Muscle of arm (tissue), 12 donors: ENCODE measurements around the gene XIRP2. TPM values are rescaled to one million over a fixed set of nuclear protein-coding genes. Genes with fewer than 3 reads are reported as not detected.
"Not testable (repeated sequence)": the region's sequence is repeated elsewhere in the genome, so short reads cannot be mapped to it uniquely, and the experiment has no call there.

Experiments
- DNase-seq: peaks from one replicate; pipeline ENCODE4 v3.0.0-alpha.2; 2013
- polyA plus RNA-seq, 12 donors: library from polyadenylated mRNA; unstranded; fragments of 120-200 nt; gene quantifications; one replicate each; pipeline ENCODE4 v1.2.1, GENCODE V29; 2013; ENCODE audit not compliant: insufficient read length in 12 of 12

XIRP2 gene
- polyA plus RNA-seq, 12 donors = 51.4 to 230 (median 153) TPM

DNA sequence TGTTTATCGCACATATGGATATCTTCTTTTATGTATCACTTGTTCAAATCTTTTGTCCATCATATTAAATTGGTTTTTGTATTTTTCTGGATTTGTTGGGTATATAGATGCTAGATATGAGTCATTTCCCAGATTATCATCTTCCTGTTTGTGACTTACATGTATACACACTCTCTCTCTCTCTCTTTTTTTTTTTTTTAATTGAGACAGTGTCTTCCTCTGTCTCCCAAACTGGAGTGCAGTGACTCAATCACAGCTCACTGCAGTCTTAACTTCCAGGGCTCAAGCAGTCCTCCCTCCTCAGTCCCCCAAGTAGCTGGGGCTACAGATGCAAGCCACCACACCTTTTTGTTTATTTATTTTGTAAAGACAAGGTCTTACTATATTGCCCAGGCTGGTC lies 43.8 kb downstream of the XIRP2 start:
- DNase-seq = no peak

DNA sequence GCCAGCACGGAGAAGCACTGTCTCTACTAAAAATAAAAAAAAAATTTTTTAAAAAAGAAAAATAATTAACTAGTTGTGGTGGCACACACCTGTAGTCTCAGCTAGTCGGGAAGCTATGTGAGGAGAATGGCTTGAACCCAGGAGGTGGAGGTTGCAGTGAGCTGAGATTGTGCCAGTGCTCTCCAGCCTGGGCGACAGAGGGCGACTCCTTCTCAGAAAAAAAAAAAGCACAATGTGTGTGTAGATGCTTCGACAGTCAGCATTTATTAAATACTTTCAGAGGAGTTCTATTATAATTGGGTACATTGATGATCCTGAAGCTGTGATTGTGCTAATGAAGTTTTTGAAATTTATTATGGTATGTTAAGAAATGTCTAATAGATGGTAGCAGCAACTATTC lies 46.5 kb downstream of the XIRP2 start:
- DNase-seq = no peak

DNA sequence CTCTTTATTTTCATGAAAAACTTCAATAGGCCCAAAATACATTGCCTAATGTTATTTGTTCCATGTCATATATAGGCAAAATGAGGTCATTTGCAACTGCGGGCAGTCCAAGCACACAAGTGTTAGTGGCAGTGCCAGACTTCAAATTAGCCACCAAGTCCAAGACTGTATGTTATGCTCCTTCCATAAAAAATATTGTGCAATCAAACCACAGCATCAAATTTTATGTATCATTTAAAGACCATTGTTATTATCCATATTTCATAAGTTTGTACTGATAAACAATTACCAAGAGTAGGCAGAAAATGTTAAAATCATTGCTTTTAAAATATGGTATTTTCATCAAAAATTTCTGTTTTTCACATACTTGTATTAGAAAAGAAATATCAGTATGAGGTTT lies 54.1 kb downstream of the XIRP2 start:
- DNase-seq = no peak

DNA sequence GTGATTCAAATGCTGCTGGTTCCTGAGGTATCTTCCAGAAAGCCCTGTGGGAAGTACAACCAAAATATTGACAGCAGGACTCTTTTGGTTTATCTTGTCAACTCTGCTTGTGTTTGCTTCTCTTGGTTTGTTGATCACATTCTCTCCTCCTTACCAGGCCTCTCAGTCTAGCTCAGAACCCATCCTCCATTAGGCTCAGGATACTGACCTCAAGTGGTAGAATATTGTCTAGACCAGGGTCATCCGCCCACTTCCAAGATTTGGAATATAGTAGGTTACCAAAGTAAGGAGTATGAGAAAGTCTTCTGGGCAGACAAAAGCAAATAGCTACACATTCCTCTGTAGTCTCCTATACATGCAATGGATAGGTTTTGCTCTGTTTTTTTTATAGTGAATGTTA lies 56.6 kb downstream of the XIRP2 start:
- DNase-seq = no peak

DNA sequence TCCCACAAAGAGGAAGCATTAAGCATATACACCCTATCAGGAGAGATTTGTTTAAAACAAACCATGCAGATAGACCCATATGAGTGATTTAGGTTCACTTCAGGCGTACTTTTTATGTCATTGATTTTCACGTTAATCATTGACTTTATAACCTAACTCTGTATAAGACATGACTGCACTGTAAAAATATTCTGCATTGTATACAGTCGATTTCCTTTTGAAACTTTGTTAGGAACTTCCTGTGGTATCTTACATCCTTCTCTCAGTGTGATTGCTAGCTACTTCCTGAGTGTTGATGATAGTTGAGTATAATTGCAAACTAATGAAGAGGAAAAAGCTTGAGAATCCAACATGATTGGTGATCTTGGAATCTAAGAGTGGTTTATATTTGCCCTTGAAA lies 69.4 kb downstream of the XIRP2 start:
- no peak for DNase-seq

DNA sequence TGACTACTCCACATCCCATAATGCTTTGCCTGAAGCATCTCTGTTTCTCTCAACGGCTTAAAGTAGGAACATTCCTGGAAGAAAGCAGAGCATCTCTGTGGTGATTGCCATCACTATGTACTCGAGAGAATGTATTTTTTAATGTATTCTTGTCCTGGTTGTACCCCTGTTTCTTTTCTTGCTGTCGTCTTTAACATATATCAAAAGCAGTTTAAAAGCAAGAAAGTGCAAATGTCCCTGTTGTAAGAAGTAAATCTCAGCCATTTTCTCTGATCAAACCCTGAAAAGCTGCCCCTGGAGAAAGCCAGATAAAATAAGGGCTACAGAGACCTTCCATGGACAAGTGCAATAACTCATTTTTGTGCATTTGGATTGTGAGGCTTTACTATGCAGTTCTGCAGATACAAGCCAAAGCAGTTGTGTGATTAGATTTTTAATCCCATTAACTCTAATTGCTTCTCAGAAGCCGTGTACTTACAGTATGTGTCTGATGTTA lies 70.8 kb downstream of the XIRP2 start:
- no peak for DNase-seq

DNA sequence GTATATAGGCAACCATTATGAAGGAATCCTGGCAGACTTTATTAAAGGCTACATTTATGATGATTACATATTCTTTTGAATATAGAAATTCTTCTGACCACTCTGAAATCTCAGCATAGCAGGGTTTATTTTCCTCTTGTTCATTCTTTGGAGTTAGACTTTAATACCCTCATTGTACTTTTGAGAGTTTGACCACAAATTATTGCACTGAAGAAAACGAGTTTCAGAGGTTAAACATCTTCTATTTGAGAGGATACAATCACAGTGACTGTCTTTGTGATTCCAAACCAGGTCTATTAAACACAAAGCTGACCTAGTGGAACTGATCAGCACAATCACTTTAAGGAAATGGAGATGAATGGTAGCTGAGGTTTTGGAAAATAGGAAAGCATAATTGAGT lies 71.3 kb downstream of the XIRP2 start:
- no peak for DNase-seq

DNA sequence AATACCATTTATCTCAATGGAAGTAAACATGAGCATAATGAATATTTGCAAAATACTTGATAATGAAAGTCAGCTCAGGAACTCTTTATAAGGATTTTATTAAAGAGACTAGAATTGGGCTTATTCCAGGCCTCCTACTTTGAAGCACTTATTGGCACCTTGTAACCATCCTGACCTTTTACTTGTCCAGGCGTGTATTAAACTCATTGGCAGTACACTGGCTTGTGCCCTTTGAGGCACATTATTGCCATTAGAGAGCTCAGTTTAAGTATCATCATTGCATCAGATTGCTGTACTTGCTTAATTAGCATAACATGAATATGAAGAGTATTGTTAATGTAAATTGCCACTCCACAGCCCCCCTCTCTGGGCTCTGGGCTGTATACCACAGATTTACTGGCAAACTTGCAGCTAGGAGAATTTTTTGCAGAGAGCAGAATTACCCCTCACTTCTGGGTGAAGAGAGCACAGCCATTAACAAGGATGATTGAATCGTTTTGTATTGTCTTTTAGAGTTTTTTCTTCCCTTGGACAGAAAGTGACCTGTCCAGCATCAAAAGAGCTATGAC lies 72.5 kb downstream of the XIRP2 start:
- DNase-seq = no peak

DNA sequence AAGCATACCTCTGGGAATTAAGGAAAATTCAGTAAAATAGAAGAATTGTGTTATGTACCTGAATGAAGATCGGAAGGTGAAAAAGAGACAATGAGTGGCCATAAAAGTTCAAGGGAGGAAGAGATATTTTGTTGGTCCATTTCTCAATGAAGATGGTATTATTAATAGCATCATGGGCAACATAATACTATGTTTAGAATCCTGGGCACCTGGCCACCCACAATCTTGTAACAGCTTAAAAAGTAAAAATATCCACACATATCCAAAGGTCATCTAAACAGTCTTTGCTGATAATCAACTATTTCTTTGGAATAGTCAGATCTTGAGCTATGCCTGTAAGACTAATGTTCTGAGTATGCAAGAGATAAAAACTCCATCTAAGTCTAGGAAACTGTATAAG lies 73.7 kb downstream of the XIRP2 start:
- no peak for DNase-seq

DNA sequence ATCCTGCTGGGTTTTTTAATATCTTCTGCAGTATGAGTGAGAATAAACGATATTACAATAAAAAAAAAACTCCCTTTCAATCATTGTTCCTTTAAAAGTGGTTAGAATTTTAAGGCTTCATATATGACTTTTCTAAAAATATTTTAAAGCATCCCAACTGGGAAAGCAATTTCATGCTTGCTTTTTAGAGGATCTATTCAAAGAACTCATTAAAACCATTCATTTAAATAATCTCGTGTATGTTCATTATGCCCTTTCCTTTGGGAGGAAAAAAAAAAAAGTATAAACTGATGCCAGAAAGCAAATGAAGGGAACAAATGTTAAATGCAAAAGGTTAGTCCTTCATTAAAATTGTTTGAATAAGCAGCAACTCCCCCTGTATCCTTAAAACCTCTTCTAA lies 81.2 kb downstream of the XIRP2 start:
- no peak for DNase-seq

DNA sequence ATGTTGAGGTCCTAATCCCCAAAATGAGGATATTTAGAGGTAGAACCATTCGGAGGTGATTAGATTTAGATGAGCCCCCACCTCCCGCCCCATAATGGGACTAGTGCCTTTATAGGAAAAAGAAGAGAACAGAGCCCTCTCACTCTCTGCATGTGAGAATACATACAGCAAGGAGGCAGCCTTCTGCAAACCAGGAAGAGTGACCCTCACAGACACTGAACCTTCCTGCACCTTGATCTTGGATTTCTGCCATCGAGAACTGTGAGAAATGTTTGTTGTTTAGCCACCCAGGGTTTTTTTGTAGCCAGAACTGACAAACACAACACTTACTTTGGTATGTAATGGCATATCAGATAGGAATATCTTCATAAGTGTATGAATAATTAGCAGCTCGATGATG lies 83.7 kb downstream of the XIRP2 start:
- DNase-seq = no peak

DNA sequence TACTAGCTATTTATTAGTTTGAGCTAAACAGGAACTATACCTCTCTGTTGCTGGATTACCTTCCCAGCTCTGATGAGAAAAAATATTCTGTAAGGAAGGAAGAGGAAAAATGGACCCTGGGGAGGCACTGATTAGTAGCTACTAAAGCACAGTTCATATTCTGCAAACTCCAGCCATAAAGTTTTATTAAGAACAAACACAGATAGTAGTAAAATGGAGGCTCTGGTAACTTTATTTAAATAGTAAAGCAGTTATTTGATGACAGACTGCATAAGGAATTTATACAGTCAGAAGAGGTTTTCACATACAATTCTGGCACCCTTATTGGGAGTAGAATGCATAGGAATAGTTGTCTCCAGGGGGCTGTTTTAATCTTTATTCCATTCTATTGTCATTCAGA lies 84.1 kb downstream of the XIRP2 start:
- DNase-seq = no peak

DNA sequence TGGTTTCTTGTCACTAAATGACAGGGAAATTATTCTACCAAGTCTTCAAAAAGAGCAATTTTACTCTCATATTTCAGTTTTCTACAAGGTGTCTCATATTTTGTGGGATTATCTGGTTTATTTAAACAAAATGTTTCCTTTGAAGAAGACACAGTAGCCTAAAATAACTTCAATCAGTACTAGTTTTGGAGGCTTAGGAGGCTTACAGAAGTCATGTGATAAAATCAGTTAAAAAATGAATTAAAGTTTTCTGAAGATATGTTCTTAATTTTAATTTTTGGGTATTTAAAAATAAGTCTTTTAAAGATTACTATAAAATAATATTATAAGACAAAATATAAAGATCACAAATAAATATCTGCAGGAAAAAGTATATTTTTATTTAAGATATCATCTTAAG lies 95.9 kb downstream of the XIRP2 start:
- no peak for DNase-seq

DNA sequence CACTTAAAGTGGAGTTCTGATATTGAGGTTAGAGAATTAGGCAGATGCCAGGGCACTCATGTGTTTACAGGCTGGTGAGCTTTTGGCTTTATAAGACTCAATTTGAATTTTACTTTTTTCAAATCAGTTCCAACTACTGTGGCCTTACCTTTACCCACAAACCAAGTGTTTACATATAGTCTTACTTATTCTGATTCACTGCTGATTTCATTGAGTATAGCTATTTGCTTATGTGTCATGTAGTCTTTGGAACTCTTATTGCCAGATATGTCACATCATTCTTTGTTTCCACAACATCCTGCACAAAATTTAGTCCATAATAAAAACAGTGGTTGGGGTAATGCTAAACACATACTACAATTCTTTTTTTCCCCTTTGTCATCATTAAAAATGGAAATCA lies 96.5 kb downstream of the XIRP2 start:
- DNase-seq = no peak

DNA sequence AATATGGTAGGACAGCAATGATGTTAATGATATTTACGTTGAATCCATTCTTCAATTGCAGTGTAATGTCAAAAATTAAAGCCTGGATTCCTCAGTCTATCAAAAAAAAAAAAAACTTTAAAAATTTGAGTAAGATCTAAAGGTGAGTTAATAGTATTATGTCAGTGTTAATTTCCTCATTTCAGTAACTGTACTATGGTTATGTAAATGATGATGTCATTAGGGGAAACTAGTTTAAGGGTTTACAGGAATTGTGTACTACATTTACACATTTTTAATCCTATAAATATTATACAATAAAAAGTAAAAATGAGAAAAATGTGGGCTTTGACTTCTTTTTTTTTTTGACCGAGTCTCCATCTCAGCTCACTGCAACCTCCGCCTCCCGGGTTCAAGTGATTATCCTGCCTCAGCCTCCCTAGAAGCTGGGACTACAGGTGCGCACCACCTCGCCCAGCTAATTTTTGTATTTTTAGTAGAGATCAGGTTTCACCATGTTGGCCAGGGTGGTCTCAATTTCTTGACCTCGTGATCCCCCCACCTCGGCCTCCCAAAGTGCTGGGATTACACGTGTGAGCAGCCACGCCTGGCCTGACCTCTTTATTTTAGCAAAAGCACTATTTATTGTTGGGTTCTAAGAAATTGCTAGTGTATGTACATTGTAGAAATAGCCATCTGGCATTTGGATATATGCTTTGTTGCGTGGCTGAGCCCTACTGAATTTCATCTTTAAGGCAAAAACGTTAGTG lies 106.5 kb downstream of the XIRP2 start:
- no peak for DNase-seq

DNA sequence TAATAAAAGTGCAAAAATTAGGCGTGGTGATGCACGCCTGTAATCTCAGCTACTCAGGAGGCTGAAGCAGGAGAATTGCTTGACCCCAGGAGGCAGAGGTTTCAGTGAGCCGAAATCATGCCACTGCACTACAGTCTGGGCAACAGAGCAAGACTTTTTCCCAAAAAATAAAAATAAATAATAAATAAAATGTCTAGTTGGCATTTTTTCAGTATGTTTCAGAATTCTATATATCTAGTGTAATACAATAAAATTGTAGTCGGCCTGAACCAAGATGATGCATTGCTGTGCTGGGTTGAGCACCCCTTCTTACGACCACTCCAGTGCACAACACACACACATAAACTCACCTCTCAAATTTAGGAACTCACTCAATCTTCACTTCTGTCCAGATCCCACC lies 108.2 kb downstream of the XIRP2 start:
- no peak for DNase-seq

DNA sequence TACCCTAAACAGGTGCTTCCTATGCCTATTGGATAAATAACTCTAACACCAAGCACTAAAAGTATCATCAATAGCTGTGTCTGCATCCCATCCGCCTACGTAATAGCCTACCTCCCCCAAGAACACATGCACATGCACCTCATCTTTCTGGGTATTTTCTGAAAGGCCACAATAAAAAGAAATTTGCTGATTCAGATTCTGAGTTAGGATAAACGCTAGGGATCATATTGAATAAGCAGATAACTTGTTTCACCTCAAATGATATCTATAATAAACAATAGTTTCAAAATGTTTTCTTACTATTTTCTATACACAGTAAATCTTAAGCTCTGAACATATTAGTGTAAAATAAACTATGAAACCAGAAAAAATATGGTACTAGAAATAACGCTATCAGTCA lies 112.9 kb downstream of the XIRP2 start:
- no peak for DNase-seq

DNA sequence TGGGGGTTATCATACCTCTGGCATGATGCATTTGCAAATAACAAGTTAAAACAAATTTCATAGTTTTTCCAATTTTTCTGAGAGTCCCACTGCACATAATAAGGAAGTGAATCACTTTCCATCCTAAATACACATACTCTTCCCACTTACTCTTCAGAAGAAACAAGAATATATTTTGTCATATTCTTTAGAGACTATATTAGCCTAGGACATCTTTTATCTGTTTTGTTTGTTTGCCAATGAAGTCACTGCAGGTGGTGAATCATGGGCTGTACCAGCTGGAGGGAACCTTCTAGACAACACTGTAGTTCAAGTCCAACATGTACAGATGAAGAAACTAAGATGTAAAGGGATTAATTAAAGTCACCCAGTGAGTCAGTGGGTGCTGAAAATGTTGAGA lies 116.8 kb downstream of the XIRP2 start:
- DNase-seq = no peak

DNA sequence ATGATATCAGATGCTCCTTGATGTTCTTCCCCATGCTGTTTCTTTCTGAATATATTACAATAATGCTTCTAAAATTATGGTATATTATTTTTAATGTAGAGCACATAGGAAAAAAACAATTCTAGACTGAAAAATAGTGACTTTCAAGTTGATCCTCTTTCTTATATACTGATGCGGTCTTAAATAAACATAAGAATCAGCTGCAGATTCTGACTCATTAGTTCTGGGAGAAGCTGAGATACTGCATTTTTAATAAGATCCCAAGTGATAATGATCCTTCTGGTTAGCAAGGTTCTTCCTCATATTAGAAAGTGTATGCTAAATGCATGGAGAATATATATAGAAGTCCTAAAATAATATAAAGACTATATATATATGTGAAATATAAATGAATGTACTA lies 124.9 kb downstream of the XIRP2 start:
- no peak for DNase-seq

DNA sequence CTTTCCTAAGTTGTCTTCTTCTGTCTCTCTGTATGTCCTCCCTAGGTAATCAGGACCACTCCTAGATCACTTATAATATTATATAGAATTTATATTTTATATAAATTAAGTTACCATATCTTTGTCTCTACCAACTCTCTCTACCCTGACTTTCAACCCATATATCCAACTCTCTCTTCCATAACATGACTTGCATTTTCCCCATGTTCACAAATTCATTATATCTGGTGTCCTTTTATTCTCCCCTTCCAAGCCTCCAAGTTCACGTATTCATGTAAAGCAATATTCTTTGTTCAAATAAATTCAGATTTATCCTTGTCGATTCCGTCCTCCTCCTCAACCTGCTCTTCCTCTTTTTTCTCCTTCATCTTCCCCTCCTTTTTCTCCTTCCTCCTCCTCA lies 127.5 kb downstream of the XIRP2 start:
- DNase-seq = no peak

DNA sequence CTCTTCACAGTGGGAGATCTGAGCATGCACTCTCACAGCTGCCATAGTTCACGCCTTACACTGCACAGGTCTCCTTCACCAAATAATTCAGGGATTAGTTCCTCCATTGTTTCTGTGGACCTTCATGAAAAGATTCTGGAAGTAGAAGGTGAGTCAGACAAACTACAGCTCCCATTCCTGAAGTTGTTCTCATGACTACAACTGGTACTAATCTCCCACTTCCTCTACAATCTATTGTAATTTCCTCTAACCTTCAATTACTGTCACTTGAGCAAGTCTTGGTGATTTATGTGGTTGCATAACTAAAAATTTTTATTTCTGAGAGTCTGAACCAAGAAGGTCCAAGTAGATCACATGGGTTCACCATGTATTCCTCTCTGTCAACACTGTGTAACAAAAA lies 128.7 kb downstream of the XIRP2 start:
- DNase-seq = no peak

DNA sequence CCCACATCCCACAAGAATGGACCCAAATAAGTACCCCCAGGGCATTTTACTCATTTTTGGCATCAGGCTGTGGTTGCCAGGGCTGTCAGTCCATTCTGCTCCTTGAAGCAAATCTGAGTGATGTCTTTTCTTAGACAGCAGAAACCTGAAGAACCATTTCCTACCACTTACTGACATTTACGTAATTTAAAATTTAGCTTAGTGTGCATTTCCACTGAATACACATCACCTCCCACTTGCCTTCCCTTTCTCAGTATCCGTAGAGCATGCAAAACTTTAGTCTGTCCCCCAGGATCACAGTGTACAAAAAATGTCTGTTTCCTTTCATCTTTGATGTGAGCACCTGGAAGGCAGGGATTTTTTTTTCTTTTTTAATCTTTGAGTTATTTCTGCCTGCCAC lies 130.3 kb downstream of the XIRP2 start:
- no peak for DNase-seq

DNA sequence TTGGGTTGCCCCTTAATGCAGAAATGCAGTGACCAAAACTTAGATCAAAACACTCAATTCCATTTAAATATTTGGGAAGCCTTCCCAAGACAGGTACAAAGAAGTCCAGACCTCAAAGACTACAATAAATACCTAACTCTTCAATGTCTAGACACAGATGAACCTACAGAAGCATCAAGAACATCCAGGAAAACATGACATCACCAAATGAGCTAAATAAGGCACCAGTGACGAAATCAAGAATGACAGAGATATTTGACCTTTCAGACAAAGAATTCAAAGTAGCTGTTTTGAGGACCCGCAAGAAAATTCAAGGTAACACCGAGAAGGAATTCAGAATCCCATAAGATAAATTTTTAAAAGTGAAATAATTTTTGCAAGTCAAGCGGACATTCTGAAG lies 140.2 kb downstream of the XIRP2 start:
- no peak for DNase-seq

DNA sequence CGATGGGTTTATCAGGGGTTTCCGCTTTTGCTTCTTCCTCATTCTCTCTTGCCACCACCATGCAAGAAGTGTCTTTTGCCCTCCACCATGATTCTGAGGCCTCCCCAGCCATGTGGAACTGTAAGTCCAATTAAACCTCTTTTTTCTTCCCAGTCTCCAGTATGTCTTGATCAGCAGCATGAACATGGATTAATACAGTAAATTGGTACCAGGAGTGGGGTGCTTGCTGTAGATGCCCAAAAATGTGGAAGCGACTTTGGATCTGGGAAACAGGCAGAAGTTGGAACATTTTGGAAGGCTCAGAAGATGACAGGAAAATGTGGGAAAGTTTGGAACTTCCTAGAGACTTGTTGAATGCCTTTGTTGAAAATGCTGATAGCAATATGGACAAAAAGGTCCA lies 146.7 kb downstream of the XIRP2 start:
- DNase-seq = not testable (repeated sequence)
